ENCODE measurements around the gene OSM. TPM values are rescaled to one million over a fixed set of nuclear protein-coding genes. Genes with fewer than 3 reads are reported as not detected.

Gene OSM
- polyA plus RNA-seq, 1 of the 3 experiments (the other 2 are of a cell fraction): not detected

DNA sequence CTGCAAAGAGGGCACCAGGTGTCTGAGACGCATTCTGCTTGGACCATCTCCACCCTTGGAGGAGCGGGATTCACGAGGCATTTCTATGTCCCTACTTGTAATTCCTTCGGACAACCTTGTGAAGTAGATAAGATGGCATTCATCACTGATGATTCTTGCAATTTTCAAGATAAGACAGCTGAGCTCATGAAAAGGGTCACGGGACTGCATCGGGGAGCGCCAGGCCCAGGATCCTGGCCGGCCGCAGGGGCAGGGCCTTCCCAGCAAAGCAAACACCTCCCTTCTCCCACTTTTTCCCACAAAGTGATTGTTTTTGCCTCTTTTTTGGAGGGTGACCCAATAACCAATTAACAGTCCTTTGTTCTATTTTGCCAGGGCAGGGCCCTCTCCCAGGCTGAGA is 28.5 kb downstream of the OSM start:
- no peak for DNase-seq
- Histone ChIP-seq H3F3A (replicated peaks; ENCODE audit: insufficient read depth) (no peaks in the 10 kb centered on the region), H3K4me3 (ENCODE audit: low read depth in 2 of 2, low read length in 1 of 2) (no peak overlapping the region), H3K9me2 (no peaks in the 10 kb centered on the region), H4K20me1 (ENCODE audit: insufficient read depth) (no peaks in the 10 kb centered on the region), H3K9me3 (no peaks in the 10 kb centered on the region), H2AFZ (ENCODE audit: low read depth) (no peak overlapping the region), H3K36me3 (replicated peaks in 1 of 2; ENCODE audit: control insufficient read depth in 1 of 2, insufficient read depth in 2 of 2, low read length in 1 of 2) (no peaks in the 10 kb centered on the region), H3K4me1 (ENCODE audit: control insufficient read depth in 1 of 2, insufficient read depth in 2 of 2, low read depth in 1 of 2, low read length in 1 of 2) (peaks cover 5 to 14% of the 10 kb centered on the region in 2 experiments; a peak in 3 of 4 replicates), H3K27ac (ENCODE audit: low read depth in 2 of 2, low read length in 1 of 2) (no peak overlapping the region), H3K27me3 (ENCODE audit: insufficient read depth) (no peaks in the 10 kb centered on the region), H3K4me2 (no peak overlapping the region), H3K9ac (no peak overlapping the region), H3K79me2 (ENCODE audit: insufficient read depth) (no peaks in the 10 kb centered on the region)
- ChIA-PET CTCF (interaction anchor here (1.3 to 2.0 kb wide), 3 partner anchors 25 to 130 kb away, joined by 3 to 6 read pairs (median 4); no protein-coding TSS in a partner anchor), POLR2A (no interaction called here)
- 95% methylated on average over 9 of the region's 9 CpGs for WGBS (ENCODE audit: low lambda C conversion rate)
- TF ChIP-seq SIN3A (IDR thresholded peaks at IDR 0.05; ENCODE audit: borderline replicate concordance, low read depth, low read length): no peak
- TF ChIP-seq TEAD4 (IDR thresholded peaks at IDR 0.05; ENCODE audit: borderline replicate concordance, insufficient read depth): no peak
- no peak for TF ChIP-seq YY1 (IDR thresholded peaks at IDR 0.05; ENCODE audit: low read depth)
- TF ChIP-seq GATA2 (CRISPR knock-in tag; IDR thresholded peaks at IDR 0.05): no peak
- TF ChIP-seq, protein P1, sequence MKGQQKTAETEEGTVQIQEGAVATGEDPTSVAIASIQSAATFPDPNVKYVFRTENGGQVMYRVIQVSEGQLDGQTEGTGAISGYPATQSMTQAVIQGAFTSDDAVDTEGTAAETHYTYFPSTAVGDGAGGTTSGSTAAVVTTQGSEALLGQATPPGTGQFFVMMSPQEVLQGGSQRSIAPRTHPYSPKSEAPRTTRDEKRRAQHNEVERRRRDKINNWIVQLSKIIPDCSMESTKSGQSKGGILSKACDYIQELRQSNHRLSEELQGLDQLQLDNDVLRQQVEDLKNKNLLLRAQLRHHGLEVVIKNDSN (IDR thresholded peaks at IDR 0.05; ENCODE audit: borderline replicate concordance, low read depth): no peak
- TF ChIP-seq, protein P2, sequence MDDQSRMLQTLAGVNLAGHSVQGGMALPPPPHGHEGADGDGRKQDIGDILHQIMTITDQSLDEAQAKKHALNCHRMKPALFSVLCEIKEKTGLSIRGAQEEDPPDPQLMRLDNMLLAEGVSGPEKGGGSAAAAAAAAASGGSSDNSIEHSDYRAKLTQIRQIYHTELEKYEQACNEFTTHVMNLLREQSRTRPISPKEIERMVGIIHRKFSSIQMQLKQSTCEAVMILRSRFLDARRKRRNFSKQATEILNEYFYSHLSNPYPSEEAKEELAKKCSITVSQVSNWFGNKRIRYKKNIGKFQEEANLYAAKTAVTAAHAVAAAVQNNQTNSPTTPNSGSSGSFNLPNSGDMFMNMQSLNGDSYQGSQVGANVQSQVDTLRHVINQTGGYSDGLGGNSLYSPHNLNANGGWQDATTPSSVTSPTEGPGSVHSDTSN (IDR thresholded peaks at IDR 0.05): no peak
- TF ChIP-seq, protein P3, sequence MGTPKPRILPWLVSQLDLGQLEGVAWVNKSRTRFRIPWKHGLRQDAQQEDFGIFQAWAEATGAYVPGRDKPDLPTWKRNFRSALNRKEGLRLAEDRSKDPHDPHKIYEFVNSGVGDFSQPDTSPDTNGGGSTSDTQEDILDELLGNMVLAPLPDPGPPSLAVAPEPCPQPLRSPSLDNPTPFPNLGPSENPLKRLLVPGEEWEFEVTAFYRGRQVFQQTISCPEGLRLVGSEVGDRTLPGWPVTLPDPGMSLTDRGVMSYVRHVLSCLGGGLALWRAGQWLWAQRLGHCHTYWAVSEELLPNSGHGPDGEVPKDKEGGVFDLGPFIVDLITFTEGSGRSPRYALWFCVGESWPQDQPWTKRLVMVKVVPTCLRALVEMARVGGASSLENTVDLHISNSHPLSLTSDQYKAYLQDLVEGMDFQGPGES (IDR thresholded peaks at IDR 0.05; ENCODE audit: low read depth, low read length): no peak
- TF ChIP-seq CHD2 (IDR thresholded peaks at IDR 0.05; ENCODE audit: low read length, partially characterized antibody): no peak
- TF ChIP-seq FOXJ3 (CRISPR knock-in tag; IDR thresholded peaks at IDR 0.05): no peak

DNA sequence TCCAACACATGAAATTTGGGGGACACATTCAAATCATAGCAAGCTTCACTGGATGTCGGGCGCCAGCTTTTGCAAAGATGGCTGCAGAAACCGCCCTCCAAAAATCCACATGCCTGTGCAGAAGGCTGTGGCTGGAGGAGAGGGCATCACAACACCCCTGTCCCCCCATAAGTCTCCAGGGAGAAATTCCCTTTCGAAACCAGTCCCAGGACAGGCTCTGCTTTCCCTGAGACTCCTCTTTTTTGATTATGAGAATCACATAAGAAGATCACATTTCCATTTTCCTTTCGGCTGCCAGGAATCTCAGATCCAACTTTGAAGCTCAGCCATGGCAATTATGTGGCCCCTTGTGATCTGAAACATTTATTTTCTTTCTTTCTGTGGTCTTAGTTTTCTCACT is 29.8 kb downstream of the OSM start:
- Histone ChIP-seq H3K4me3 (ENCODE audit: low read depth in 2 of 2, low read length in 1 of 2) (no peak overlapping the region), H3K79me2 (ENCODE audit: insufficient read depth) (no peaks in the 10 kb centered on the region), H4K20me1 (ENCODE audit: insufficient read depth) (no peaks in the 10 kb centered on the region), H3K4me2 (no peak overlapping the region), H3K36me3 (replicated peaks in 1 of 2; ENCODE audit: control insufficient read depth in 1 of 2, insufficient read depth in 2 of 2, low read length in 1 of 2) (no peaks in the 10 kb centered on the region), H3K4me1 (ENCODE audit: control insufficient read depth in 1 of 2, insufficient read depth in 2 of 2, low read depth in 1 of 2, low read length in 1 of 2) (peaks cover 5 to 14% of the 10 kb centered on the region in 2 experiments; a peak in 3 of 4 replicates), H3F3A (replicated peaks; ENCODE audit: insufficient read depth) (no peaks in the 10 kb centered on the region), H2AFZ (ENCODE audit: low read depth) (no peak overlapping the region), H3K9ac (no peak overlapping the region), H3K27ac (ENCODE audit: low read depth in 2 of 2, low read length in 1 of 2) (no peak overlapping the region; a peak in 1 of 4 replicates), H3K27me3 (ENCODE audit: insufficient read depth) (no peaks in the 10 kb centered on the region), H3K9me2 (no peaks in the 10 kb centered on the region), H3K9me3 (no peaks in the 10 kb centered on the region)
- TF ChIP-seq EZH2phosphoT487 (IDR thresholded peaks at IDR 0.05; ENCODE audit: borderline replicate concordance, low read depth): no peak
- TF ChIP-seq RCOR1 (IDR thresholded peaks at IDR 0.05; ENCODE audit: low read length): no peak
- TF ChIP-seq SMC3 (IDR thresholded peaks at IDR 0.05; ENCODE audit: low read depth, low read length): no peak
- TF ChIP-seq TCF12 (IDR thresholded peaks at IDR 0.05): no peak
- no peak for TF ChIP-seq FOXJ3 (CRISPR knock-in tag; IDR thresholded peaks at IDR 0.05)
- TF ChIP-seq CHD2 (IDR thresholded peaks at IDR 0.05; ENCODE audit: low read length, partially characterized antibody): no peak
- TF ChIP-seq RXRA (IDR thresholded peaks at IDR 0.05; ENCODE audit: borderline replicate concordance, low read depth): no peak
- TF ChIP-seq FOSL2 (IDR thresholded peaks at IDR 0.05; ENCODE audit: borderline replicate concordance, low read depth): no peak
- no peak for TF ChIP-seq SIN3A (IDR thresholded peaks at IDR 0.05; ENCODE audit: borderline replicate concordance, low read depth, low read length)
- TF ChIP-seq GABPA (IDR thresholded peaks at IDR 0.05; ENCODE audit: low read depth): no peak
- DNase-seq: no peak
- POLR2A ChIA-PET: no interaction called here
- 100% methylated on average over 5 of the region's 5 CpGs for WGBS (ENCODE audit: low lambda C conversion rate)
- CTCF ChIA-PET: interaction anchor here (0.8 to 2.0 kb wide), 6 partner anchors 13 to 129 kb away, joined by 3 to 6 read pairs (median 3); no protein-coding TSS in a partner anchor

All from SK-N-SH (cell line).